Stimulated activated CD4-positive, alpha-beta T cell treated with anti-CD3 and anti-CD28 coated beads, Interleukin-12 subunit alpha, Interleukin-12 subunit beta, amount 100 ng/mL, for 24 hours (primary cell): ENCODE data around the gene VOPP1.

Source experiments
- DNase-seq, 2 experiments: peaks; one replicate each; pipeline ENCODE4 v3.0.0-alpha.2; 2020; ENCODE audit warnings: low read depth in 2 of 2

The VOPP1 gene

GRCh38 chr7:55576753-55577152 is 4.5 kb upstream of the VOPP1 start:
- DNase-seq = no peak

GRCh38 chr7:55575733-55576132 is 3.4 kb upstream of the VOPP1 start:
- DNase-seq = no peak

- no peak for DNase-seq
These were observed 2.8 kb upstream of the VOPP1 start for GRCh38 chr7:55575098-55575497.

GRCh38 chr7:55574051-55574717 is 1.9 kb upstream of the VOPP1 start:
- DNase-seq = no peak

- no peak for DNase-seq
These were observed 1.1 kb upstream of the VOPP1 start for GRCh38 chr7:55573234-55573900.

GRCh38 chr7:55571511-55572377 is 558 bp downstream of the VOPP1 start:
- DNase-seq = peak in 1 of 2 experiments; percentile 51

GRCh38 chr7:55570939-55571338 is 1.4 kb downstream of the VOPP1 start:
- no peak for DNase-seq

GRCh38 chr7:55570218-55570873 is 2.0 kb downstream of the VOPP1 start:
- no peak for DNase-seq

GRCh38 chr7:55569797-55570196 is 2.5 kb downstream of the VOPP1 start:
- DNase-seq = peak in 1 of 2 experiments; percentile 46

GRCh38 chr7:55569269-55569663 is 3.0 kb downstream of the VOPP1 start:
- no peak for DNase-seq

- no peak for DNase-seq
These were observed 3.6 kb downstream of the VOPP1 start for GRCh38 chr7:55568613-55569268.

GRCh38 chr7:55567571-55567970 is 4.7 kb downstream of the VOPP1 start:
- DNase-seq = no peak

- DNase-seq = no peak
These were observed 6.6 kb downstream of the VOPP1 start for GRCh38 chr7:55565681-55566080.

GRCh38 chr7:55563596-55564325 is 8.5 kb downstream of the VOPP1 start:
- DNase-seq = no peak

GRCh38 chr7:55561690-55562089 is 10.6 kb downstream of the VOPP1 start:
- DNase-seq = no peak

- DNase-seq = no peak
These were observed 13.1 kb downstream of the VOPP1 start for GRCh38 chr7:55558962-55559920.

GRCh38 chr7:55557666-55558188 is 14.6 kb downstream of the VOPP1 start:
- no peak for DNase-seq

GRCh38 chr7:55556492-55556891 is 15.8 kb downstream of the VOPP1 start:
- no peak for DNase-seq

GRCh38 chr7:55556031-55556430 is 16.3 kb downstream of the VOPP1 start:
- no peak for DNase-seq
